ENCODE measurements around the gene NHS.

GRCh38 chrX:17535229-17535628, 160.2 kb downstream of the NHS start:
- TF ChIP-seq POLR2AphosphoS5 (IDR thresholded peaks at IDR 0.05) = no peak
- no peak for TF ChIP-seq CTCF (IDR thresholded peaks at IDR 0.05)
- TF ChIP-seq POLR2A (IDR thresholded peaks at IDR 0.05) = no peak
